ENCODE results near the gene ANKRD27.
"Not testable (repeated sequence)": the region's sequence is repeated elsewhere in the genome, so short reads cannot be mapped to it uniquely, and the experiment has no call there.

The ANKRD27 gene

DNA sequence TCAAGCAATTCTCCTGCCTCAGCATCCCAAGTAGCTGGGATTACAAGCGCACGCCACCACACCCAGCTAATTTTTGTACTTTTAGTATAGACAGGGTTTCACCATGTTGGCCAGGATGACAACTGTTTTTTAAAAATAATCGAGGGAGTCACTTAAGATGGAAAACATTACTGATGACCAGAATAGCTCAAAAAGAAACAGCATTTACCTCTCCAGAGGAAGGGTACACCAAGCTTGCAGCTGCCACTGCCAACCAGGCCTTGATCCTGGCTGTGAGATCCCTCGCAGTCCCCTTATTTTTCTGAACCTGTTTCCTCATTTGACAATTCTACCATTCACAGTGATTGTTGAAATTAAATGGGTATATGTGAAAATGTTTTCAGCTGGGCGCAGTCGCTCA lies 79.5 kb downstream of the ANKRD27 start:
- Mint-ChIP-seq H3K36me3 (ENCODE audit: low read depth) (peaks cover 75% of the 10 kb centered on the region), H3K27me3 (ENCODE audit: low read depth, poor library complexity) (no peaks in the 10 kb centered on the region), H3K27ac (no peak overlapping the region), H3K9me3 (peaks cover 27% of the 10 kb centered on the region), H3K4me1 (no peaks in the 10 kb centered on the region), H3K4me3 (no peak overlapping the region)
- DNase-seq = no peak
- TF ChIP-seq, protein P1, sequence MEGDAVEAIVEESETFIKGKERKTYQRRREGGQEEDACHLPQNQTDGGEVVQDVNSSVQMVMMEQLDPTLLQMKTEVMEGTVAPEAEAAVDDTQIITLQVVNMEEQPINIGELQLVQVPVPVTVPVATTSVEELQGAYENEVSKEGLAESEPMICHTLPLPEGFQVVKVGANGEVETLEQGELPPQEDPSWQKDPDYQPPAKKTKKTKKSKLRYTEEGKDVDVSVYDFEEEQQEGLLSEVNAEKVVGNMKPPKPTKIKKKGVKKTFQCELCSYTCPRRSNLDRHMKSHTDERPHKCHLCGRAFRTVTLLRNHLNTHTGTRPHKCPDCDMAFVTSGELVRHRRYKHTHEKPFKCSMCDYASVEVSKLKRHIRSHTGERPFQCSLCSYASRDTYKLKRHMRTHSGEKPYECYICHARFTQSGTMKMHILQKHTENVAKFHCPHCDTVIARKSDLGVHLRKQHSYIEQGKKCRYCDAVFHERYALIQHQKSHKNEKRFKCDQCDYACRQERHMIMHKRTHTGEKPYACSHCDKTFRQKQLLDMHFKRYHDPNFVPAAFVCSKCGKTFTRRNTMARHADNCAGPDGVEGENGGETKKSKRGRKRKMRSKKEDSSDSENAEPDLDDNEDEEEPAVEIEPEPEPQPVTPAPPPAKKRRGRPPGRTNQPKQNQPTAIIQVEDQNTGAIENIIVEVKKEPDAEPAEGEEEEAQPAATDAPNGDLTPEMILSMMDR (IDR thresholded peaks at IDR 0.05) = no peak

- Mint-ChIP-seq H3K9me3 (peaks cover 32% of the 10 kb centered on the region), H3K27ac (no peak overlapping the region), H3K4me3 (no peak overlapping the region), H3K36me3 (ENCODE audit: low read depth) (peaks cover 82% of the 10 kb centered on the region), H3K27me3 (ENCODE audit: low read depth, poor library complexity) (no peaks in the 10 kb centered on the region), H3K4me1 (no peaks in the 10 kb centered on the region)
- TF ChIP-seq, protein P1 (IDR thresholded peaks at IDR 0.05) = no peak
- no peak for DNase-seq
These were observed 81.0 kb downstream of the ANKRD27 start for GRCh38 chr19:32594021-32594420.

DNA sequence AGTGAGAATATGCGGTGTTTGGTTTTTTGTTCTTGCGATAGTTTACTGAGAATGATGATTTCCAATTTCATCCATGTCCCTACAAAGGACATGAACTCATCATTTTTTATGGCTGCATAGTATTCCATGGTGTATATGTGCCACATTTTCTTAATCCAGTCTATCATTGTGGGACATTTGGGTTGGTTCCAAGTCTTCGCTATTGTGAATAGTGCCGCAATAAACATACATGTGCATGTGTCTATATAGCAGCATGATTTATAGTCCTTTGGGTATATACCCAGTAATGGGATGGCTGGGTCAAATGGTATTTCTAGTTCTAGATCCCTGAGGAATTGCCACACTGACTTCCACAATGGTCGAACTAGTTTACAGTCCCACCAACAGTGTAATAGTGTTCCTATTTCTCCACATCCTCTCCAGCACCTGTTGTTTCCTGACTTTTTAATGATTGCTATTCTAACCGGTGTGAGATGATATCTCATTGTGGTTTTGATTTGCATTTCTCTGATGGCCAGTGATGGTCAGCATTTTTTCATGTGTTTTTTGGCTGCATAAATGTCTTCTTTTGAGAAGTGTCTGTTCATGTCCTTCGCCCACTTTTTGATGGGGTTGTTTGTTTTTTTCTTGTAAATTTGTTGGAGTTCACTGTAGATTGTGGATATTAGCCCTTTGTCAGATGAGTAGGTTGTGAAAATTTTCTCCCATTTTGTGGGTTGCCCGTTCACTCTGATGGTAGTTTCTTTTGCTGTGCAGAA lies 87.1 kb downstream of the ANKRD27 start:
- not testable (repeated sequence) for H3K4me3 Mint-ChIP-seq; H3K27me3 Mint-ChIP-seq (ENCODE audit: low read depth, poor library complexity); H3K4me1 Mint-ChIP-seq; DNase-seq; H3K27ac Mint-ChIP-seq
- H3K36me3 Mint-ChIP-seq (ENCODE audit: low read depth) = peaks cover 88% of the 10 kb centered on the region
- H3K9me3 Mint-ChIP-seq = peaks cover 47% of the 10 kb centered on the region

GRCh38 chr19:32581705-32582179 lies 93.2 kb downstream of the ANKRD27 start:
- H3K36me3 Mint-ChIP-seq (ENCODE audit: low read depth) = peaks cover 40% of the 10 kb centered on the region
- peaks cover 8% of the 10 kb centered on the region for H3K9me3 Mint-ChIP-seq
- peaks cover 18% of the 10 kb centered on the region for H3K4me1 Mint-ChIP-seq
- H3K4me3 Mint-ChIP-seq = peak overlapping the region; percentile 91
- TF ChIP-seq, protein P1 (IDR thresholded peaks at IDR 0.05) = no peak
- no peak overlapping the region for H3K27ac Mint-ChIP-seq
- peak; percentile 41 for DNase-seq
- H3K27me3 Mint-ChIP-seq (ENCODE audit: low read depth, poor library complexity) = peaks cover 20% of the 10 kb centered on the region

- TF ChIP-seq, protein P1 (IDR thresholded peaks at IDR 0.05) = no peak
- Mint-ChIP-seq H3K9me3 (peaks cover 1% of the 10 kb centered on the region), H3K36me3 (ENCODE audit: low read depth) (peaks cover 34% of the 10 kb centered on the region), H3K4me3 (peak within 1 kb of the TSS; percentile 92), H3K27ac (no peak within 1 kb of the TSS), H3K4me1 (peaks cover 18% of the 10 kb centered on the region), H3K27me3 (ENCODE audit: low read depth, poor library complexity) (peaks cover 20% of the 10 kb centered on the region)
- peak; percentile 97 for DNase-seq
These were observed 93.9 kb downstream of the ANKRD27 start, which contains the start of gene PDCD5 for GRCh38 chr19:32580901-32581704. Gene PDCD5, plus strand, starts transcription at chr19:32581190. Its CDS starts 72 bp downstream, at chr19:32581262.

GRCh38 chr19:32580353-32580900 lies 94.6 kb downstream of the ANKRD27 start:
- no peak for DNase-seq

More at GRCh38 chr19:32580353-32580900, 94.6 kb downstream of the ANKRD27 start:
- Mint-ChIP-seq H3K9me3 (no peaks in the 10 kb centered on the region), H3K4me3 (peak overlapping the region; percentile 92), H3K36me3 (ENCODE audit: low read depth) (peaks cover 27% of the 10 kb centered on the region), H3K4me1 (peaks cover 18% of the 10 kb centered on the region), H3K27me3 (ENCODE audit: low read depth, poor library complexity) (peaks cover 20% of the 10 kb centered on the region), H3K27ac (no peak overlapping the region)
- TF ChIP-seq, protein P1 (IDR thresholded peaks at IDR 0.05) = no peak
